Lung (tissue), 12 donors: ENCODE data around the gene PHF12. TPM values are rescaled to one million over a fixed set of nuclear protein-coding genes. Genes with fewer than 3 reads are reported as not detected.

Experiments used
- ATAC-seq: fragments of 200-7000 bp; cut with Tn5 transposase; one replicate; pipeline ENCODE4 v1.9.1; 2020; ENCODE audit warnings: moderate number of reproducible peaks; ENCODE audit not compliant: insufficient read depth, low FRiP score
- DNase-seq, 3 donors: peaks; one replicate each; pipeline ENCODE4 v3.0.0-alpha.2; 2013 to 2017
- H3K27ac ChIP-seq, 2 donors: one replicate each; pipeline ENCODE4 v1.5.1; 2013; ENCODE audit warnings: mild to moderate bottlenecking in 2 of 2, moderate library complexity in 2 of 2, control low read depth in 1 of 2, inconsistent platforms in 1 of 2, low read depth in 1 of 2, low read length in 1 of 2
- H3K27me3 ChIP-seq, 3 donors: one replicate each; pipeline ENCODE4 v1.5.1; 2013; ENCODE audit warnings: low read length in 2 of 3; ENCODE audit not compliant: control insufficient read depth in 3 of 3, insufficient read depth in 3 of 3
- H3K36me3 ChIP-seq, 4 donors: one replicate each; pipeline ENCODE4 v1.5.1; 2013; ENCODE audit warnings: low read length in 4 of 4, mild to moderate bottlenecking in 1 of 4, moderate library complexity in 1 of 4; ENCODE audit not compliant: control insufficient read depth in 4 of 4, insufficient read depth in 4 of 4
- H3K4me1 ChIP-seq, 5 donors: one replicate each; pipeline ENCODE4 v1.5.1; 2013; ENCODE audit warnings: low read length in 5 of 5, mild to moderate bottlenecking in 2 of 5, moderate library complexity in 1 of 5; ENCODE audit not compliant: control insufficient read depth in 5 of 5, insufficient read depth in 5 of 5
- H3K4me3 ChIP-seq: one replicate; pipeline ENCODE4 v1.5.1; 2013; ENCODE audit warnings: mild to moderate bottlenecking, control low read depth, moderate library complexity
- H3K9ac ChIP-seq, 2 donors: one replicate each; pipeline ENCODE4 v1.5.1; 2013; ENCODE audit warnings: low read length in 2 of 2, control low read depth in 1 of 2; ENCODE audit not compliant: insufficient read depth in 1 of 2
- H3K9me3 ChIP-seq, 4 donors: one replicate each; pipeline ENCODE4 v1.5.1; 2013; ENCODE audit warnings: low read length in 3 of 4, mild to moderate bottlenecking in 1 of 4, moderate library complexity in 1 of 4; ENCODE audit not compliant: control insufficient read depth in 4 of 4, insufficient read depth in 3 of 4
- CTCF ChIP-seq: IDR thresholded peaks from 2 replicates; pipeline ENCODE4 v1.5.1; 2012; ENCODE audit warnings: mild to moderate bottlenecking; ENCODE audit errors: control extremely low read depth, extremely low read depth
- WGBS, 2 donors: extraction: QIAGEN DNeasy Blood & Tissue Kit; methylation state at CpG; one replicate each; pipeline ENCODE4 v1.1.7; 2013; 5-methylcytosine and 5-hydroxymethylcytosine counted together
- polyA plus RNA-seq, 2 donors: library from polyadenylated mRNA; stranded (reverse); fragments of 200-250 nt; gene quantifications; one replicate each; pipeline ENCODE4 v1.2.1, GENCODE V29; 2013
- total RNA-seq, 2 donors: library from RNA; depleted of rRNA in 1 of 2; stranded (reverse); fragments of >200 nt in 1 of 2; gene quantifications; one replicate each; pipeline ENCODE4 v1.2.1, GENCODE V29; 2014 to 2021
- donor health status: control.
- donor health status: control.
- donor health status: Bipolar disorder and iron deficiency.
- donor health status: healthy.
- donor health status: DM: yes; HTN: yes; CAD: no.

PHF12 gene
- total and polyA plus RNA-seq, 4 donors = 12.6 to 59.1 (median 37.3) TPM

GRCh38 chr17:28951991-28952975, 965 bp upstream of the PHF12 start:
- H3K27me3 ChIP-seq = no peaks in the 10 kb centered on the region
- H3K4me1 ChIP-seq = peaks cover 0 to 24% (median 7%) of the 10 kb centered on the region in 5 donors
- peak overlapping the region; percentile 96 to 98 for H3K27ac ChIP-seq
- 6% methylated on average over 36 of the region's 36 CpGs for WGBS, 2 donors
- peak overlapping the region; percentile 60 to 94 for H3K9ac ChIP-seq
- TF ChIP-seq CTCF = no peak
- no peaks in the 10 kb centered on the region for H3K9me3 ChIP-seq
- H3K4me3 ChIP-seq = peak overlapping the region; percentile 62
- peak; percentile 78 for ATAC-seq
- peaks cover 0 to 7% (median 0%) of the 10 kb centered on the region in 4 donors for H3K36me3 ChIP-seq
- DNase-seq = peak; percentile 98 to 100 (median 100)

- ATAC-seq (no peak), DNase-seq (no peak)
- no peak for TF ChIP-seq CTCF
- Histone ChIP-seq H3K9me3 (no peaks in the 10 kb centered on the region), H3K4me3 (peak overlapping the region; percentile 76), H3K4me1 (peaks cover 0 to 26% (median 15%) of the 10 kb centered on the region in 5 donors), H3K36me3 (peaks cover 0 to 7% (median 0%) of the 10 kb centered on the region in 4 donors), H3K27me3 (no peaks in the 10 kb centered on the region), H3K27ac (peak overlapping the region; percentile 95 to 98), H3K9ac (no peak overlapping the region)
- 0 to 1% methylated on average over 27 to 51 of the region's 51 CpGs for WGBS, 2 donors
Measured at GRCh38 chr17:28950752-28951427, 428 bp downstream of the PHF12 start.

GRCh38 chr17:28950017-28950751, 1.1 kb downstream of the PHF12 start:
- 0 to 1% methylated on average over 43 of the region's 43 CpGs for WGBS, 2 donors
- ATAC-seq = no peak
- peaks cover 0 to 31% (median 22%) of the 10 kb centered on the region in 5 donors for H3K4me1 ChIP-seq
- no peak overlapping the region for H3K9ac ChIP-seq
- DNase-seq = peak; percentile 74 to 81 (median 74)
- H3K27me3 ChIP-seq = no peaks in the 10 kb centered on the region
- H3K4me3 ChIP-seq = peak overlapping the region; percentile 76
- peak overlapping the region; percentile 95 to 98 for H3K27ac ChIP-seq
- no peaks in the 10 kb centered on the region for H3K9me3 ChIP-seq
- H3K36me3 ChIP-seq = peaks cover 0 to 7% (median 0%) of the 10 kb centered on the region in 4 donors
- no peak for TF ChIP-seq CTCF
